ENCODE results near the gene XCL2. TPM values are rescaled to one million over a fixed set of nuclear protein-coding genes. Genes with fewer than 3 reads are reported as not detected.

XCL2 gene
- total RNA-seq, 1 experiment from 2014 or later = not detected

DNA sequence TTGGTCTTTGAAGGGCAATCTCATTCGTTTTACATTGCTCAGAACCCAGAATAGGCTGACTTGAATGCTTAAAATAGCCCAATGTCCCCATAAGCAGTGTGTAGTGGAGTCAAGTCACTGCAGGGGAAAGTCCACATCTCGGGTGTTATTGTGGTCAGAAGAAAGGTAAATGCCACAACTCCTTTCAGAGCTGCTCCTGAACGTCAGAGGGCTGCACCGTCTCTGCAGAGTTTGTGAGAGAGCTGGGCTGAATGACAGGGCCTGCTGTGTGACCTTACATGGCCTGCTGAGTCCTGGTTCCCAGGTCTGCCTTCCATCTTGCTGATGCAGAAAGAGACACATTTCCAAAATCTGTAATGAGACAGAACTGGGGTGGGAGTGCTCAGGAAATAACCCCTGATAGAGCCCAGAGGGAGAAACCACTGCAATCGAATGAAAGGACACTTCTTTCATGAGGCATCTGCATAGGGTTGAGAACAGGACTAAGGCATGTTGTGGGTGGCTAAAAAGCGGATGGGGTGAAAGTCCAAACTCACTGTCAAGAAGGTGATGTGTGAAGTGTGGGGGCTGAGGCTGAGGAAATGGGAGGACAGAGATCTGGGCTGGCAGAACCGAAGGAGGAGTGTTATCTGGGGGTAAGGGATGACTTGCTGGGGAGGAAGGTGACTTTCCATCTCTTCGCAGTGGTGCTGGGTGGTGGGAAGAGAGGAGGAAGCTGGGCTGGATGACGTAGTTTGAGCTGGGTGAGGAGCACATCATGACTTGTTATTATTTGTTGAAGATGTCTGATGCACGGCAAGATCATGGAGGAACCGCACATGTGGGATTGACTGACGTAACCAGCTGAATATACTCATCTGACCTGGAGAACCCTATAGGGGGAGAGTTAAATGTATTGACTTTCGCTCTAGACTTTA, 33.7 kb downstream of the XCL2 start:
- H3K9me3 Mint-ChIP-seq = no peaks in the 10 kb centered on the region
- TF ChIP-seq, protein P1, sequence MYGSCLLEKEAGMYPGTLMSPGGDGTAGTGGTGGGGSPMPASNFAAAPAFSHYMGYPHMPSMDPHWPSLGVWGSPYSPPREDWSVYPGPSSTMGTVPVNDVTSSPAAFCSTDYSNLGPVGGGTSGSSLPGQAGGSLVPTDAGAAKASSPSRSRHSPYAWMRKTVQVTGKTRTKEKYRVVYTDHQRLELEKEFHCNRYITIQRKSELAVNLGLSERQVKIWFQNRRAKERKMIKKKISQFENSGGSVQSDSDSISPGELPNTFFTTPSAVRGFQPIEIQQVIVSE (CRISPR knock-in tag; IDR thresholded peaks at IDR 0.05; ENCODE audit: borderline replicate concordance) = no peak
- TF ChIP-seq ATF1 (CRISPR knock-in tag; IDR thresholded peaks at IDR 0.05) (no peak), GABPB1 (CRISPR knock-in tag; IDR thresholded peaks at IDR 0.05) (no peak)
- TF ChIP-seq, protein P2, sequence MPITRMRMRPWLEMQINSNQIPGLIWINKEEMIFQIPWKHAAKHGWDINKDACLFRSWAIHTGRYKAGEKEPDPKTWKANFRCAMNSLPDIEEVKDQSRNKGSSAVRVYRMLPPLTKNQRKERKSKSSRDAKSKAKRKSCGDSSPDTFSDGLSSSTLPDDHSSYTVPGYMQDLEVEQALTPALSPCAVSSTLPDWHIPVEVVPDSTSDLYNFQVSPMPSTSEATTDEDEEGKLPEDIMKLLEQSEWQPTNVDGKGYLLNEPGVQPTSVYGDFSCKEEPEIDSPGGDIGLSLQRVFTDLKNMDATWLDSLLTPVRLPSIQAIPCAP (CRISPR knock-in tag; IDR thresholded peaks at IDR 0.05) = no peak
- H3K36me3 Mint-ChIP-seq = no peaks in the 10 kb centered on the region
- no peak overlapping the region for H3K27ac Mint-ChIP-seq
- H3K27me3 Mint-ChIP-seq (ENCODE audit: low read depth) = no peaks in the 10 kb centered on the region
- DNase-seq (ENCODE audit: low spot score) (no peak), ATAC-seq (no peak)
- H3K4me1 Mint-ChIP-seq = peaks cover 13% of the 10 kb centered on the region
- H3K4me3 Mint-ChIP-seq = no peak overlapping the region
- ChIA-PET POLR2A (no interaction called here), CTCF (no interaction called here)

DNA sequence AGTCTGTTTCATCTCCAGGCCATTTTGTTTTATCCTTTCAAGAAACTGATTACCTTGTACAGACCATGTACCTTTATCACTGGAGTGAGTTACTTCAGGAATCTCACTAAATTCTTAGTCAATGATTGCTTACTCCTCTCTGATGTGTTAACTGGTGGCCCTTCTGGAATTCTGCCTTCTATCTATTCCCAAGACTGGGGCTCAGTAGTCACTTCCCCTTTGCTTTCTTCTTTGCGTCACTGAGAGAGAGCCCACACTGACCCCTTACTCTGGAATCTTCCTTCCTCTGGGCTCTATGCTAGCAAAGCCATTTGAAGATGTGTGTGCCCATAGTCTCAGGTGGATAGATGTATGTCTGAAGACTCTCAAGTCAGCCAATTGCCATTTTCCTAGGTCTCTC, 34.6 kb downstream of the XCL2 start:
- Mint-ChIP-seq H3K27ac (no peak overlapping the region), H3K9me3 (no peaks in the 10 kb centered on the region), H3K27me3 (ENCODE audit: low read depth) (no peaks in the 10 kb centered on the region), H3K4me1 (peaks cover 12% of the 10 kb centered on the region), H3K36me3 (no peaks in the 10 kb centered on the region), H3K4me3 (no peak overlapping the region)
- TF ChIP-seq ETV6 (CRISPR knock-in tag; IDR thresholded peaks at IDR 0.05) (no peak), RORB (CRISPR knock-in tag; IDR thresholded peaks at IDR 0.05) (no peak), TEAD1 (CRISPR knock-in tag; IDR thresholded peaks at IDR 0.05) (no peak), ZBTB21 (CRISPR knock-in tag; IDR thresholded peaks at IDR 0.05; ENCODE audit: borderline replicate concordance) (no peak)
- TF ChIP-seq, protein P3, sequence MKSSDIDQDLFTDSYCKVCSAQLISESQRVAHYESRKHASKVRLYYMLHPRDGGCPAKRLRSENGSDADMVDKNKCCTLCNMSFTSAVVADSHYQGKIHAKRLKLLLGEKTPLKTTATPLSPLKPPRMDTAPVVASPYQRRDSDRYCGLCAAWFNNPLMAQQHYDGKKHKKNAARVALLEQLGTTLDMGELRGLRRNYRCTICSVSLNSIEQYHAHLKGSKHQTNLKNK (CRISPR knock-in tag; IDR thresholded peaks at IDR 0.05) = no peak
- TF ChIP-seq, protein P4, sequence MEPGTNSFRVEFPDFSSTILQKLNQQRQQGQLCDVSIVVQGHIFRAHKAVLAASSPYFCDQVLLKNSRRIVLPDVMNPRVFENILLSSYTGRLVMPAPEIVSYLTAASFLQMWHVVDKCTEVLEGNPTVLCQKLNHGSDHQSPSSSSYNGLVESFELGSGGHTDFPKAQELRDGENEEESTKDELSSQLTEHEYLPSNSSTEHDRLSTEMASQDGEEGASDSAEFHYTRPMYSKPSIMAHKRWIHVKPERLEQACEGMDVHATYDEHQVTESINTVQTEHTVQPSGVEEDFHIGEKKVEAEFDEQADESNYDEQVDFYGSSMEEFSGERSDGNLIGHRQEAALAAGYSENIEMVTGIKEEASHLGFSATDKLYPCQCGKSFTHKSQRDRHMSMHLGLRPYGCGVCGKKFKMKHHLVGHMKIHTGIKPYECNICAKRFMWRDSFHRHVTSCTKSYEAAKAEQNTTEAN (CRISPR knock-in tag; IDR thresholded peaks at IDR 0.05) = no peak
- TF ChIP-seq, protein P5, sequence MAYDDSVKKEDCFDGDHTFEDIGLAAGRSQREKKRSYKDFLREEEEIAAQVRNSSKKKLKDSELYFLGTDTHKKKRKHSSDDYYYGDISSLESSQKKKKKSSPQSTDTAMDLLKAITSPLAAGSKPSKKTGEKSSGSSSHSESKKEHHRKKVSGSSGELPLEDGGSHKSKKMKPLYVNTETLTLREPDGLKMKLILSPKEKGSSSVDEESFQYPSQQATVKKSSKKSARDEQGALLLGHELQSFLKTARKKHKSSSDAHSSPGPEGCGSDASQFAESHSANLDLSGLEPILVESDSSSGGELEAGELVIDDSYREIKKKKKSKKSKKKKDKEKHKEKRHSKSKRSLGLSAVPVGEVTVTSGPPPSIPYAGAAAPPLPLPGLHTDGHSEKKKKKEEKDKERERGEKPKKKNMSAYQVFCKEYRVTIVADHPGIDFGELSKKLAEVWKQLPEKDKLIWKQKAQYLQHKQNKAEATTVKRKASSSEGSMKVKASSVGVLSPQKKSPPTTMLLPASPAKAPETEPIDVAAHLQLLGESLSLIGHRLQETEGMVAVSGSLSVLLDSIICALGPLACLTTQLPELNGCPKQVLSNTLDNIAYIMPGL (CRISPR knock-in tag; IDR thresholded peaks at IDR 0.05) = no peak
- TF ChIP-seq, protein P6, sequence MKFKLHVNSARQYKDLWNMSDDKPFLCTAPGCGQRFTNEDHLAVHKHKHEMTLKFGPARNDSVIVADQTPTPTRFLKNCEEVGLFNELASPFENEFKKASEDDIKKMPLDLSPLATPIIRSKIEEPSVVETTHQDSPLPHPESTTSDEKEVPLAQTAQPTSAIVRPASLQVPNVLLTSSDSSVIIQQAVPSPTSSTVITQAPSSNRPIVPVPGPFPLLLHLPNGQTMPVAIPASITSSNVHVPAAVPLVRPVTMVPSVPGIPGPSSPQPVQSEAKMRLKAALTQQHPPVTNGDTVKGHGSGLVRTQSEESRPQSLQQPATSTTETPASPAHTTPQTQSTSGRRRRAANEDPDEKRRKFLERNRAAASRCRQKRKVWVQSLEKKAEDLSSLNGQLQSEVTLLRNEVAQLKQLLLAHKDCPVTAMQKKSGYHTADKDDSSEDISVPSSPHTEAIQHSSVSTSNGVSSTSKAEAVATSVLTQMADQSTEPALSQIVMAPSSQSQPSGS (CRISPR knock-in tag; IDR thresholded peaks at IDR 0.05; ENCODE audit: borderline replicate concordance, low read depth) = no peak
- ChIA-PET CTCF (no interaction called here), POLR2A (no interaction called here)
- DNase-seq (ENCODE audit: low spot score) (no peak), ATAC-seq (no peak)

DNA sequence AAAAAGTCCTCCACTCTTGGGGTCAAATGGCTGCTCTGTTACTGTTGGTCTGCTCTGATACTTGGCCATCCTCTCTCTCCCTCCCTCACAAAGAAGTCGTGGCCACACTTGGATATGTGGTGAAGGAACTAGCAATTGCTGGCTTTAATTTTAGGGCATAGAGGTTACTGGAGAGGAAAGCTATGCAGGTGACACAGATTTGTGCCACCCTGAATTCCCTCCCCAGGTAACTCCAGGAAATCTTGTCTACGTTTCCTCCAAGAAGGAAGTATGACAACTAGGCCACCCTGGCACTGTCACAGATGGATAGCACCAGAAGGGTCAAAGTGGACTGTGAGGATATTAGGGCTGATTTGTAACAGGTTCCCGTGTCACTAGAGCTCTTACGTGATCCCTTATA, 36.0 kb downstream of the XCL2 start:
- H3K9me3 Mint-ChIP-seq = no peaks in the 10 kb centered on the region
- no peak overlapping the region for H3K27ac Mint-ChIP-seq
- no peaks in the 10 kb centered on the region for H3K36me3 Mint-ChIP-seq
- POLR2A ChIA-PET = no interaction called here
- H3K27me3 Mint-ChIP-seq (ENCODE audit: low read depth) = no peaks in the 10 kb centered on the region
- no peak for DNase-seq (ENCODE audit: low spot score)
- no peak for ATAC-seq
- CTCF ChIA-PET = no interaction called here
- no peak overlapping the region for H3K4me3 Mint-ChIP-seq
- H3K4me1 Mint-ChIP-seq = no peaks in the 10 kb centered on the region
- TF ChIP-seq ZBTB21 (CRISPR knock-in tag; IDR thresholded peaks at IDR 0.05; ENCODE audit: borderline replicate concordance) = no peak
- no peak for TF ChIP-seq ZNF263 (CRISPR knock-in tag; IDR thresholded peaks at IDR 0.05; ENCODE audit: low read depth)
- no peak for TF ChIP-seq PRRX2 (CRISPR knock-in tag; IDR thresholded peaks at IDR 0.05)
- no peak for TF ChIP-seq OVOL2 (CRISPR knock-in tag; IDR thresholded peaks at IDR 0.05; ENCODE audit: borderline replicate concordance)
- TF ChIP-seq RORB (CRISPR knock-in tag; IDR thresholded peaks at IDR 0.05) = no peak
- TF ChIP-seq, protein P7, sequence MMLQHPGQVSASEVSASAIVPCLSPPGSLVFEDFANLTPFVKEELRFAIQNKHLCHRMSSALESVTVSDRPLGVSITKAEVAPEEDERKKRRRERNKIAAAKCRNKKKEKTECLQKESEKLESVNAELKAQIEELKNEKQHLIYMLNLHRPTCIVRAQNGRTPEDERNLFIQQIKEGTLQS (CRISPR knock-in tag; conservative IDR thresholded peaks at IDR 0.05) = no peak
- TF ChIP-seq, protein P8, sequence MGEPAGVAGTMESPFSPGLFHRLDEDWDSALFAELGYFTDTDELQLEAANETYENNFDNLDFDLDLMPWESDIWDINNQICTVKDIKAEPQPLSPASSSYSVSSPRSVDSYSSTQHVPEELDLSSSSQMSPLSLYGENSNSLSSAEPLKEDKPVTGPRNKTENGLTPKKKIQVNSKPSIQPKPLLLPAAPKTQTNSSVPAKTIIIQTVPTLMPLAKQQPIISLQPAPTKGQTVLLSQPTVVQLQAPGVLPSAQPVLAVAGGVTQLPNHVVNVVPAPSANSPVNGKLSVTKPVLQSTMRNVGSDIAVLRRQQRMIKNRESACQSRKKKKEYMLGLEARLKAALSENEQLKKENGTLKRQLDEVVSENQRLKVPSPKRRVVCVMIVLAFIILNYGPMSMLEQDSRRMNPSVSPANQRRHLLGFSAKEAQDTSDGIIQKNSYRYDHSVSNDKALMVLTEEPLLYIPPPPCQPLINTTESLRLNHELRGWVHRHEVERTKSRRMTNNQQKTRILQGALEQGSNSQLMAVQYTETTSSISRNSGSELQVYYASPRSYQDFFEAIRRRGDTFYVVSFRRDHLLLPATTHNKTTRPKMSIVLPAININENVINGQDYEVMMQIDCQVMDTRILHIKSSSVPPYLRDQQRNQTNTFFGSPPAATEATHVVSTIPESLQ (CRISPR knock-in tag; IDR thresholded peaks at IDR 0.05) = no peak
- no peak for TF ChIP-seq NFATC4 (CRISPR knock-in tag; IDR thresholded peaks at IDR 0.05)
- no peak for TF ChIP-seq ESRRA (CRISPR knock-in tag; IDR thresholded peaks at IDR 0.05; ENCODE audit: borderline replicate concordance)
- TF ChIP-seq TCF7 (CRISPR knock-in tag; IDR thresholded peaks at IDR 0.05; ENCODE audit: low read depth) = no peak
- no peak for TF ChIP-seq KAT7 (CRISPR knock-in tag; IDR thresholded peaks at IDR 0.05; ENCODE audit: borderline replicate concordance)
- TF ChIP-seq, protein P9, sequence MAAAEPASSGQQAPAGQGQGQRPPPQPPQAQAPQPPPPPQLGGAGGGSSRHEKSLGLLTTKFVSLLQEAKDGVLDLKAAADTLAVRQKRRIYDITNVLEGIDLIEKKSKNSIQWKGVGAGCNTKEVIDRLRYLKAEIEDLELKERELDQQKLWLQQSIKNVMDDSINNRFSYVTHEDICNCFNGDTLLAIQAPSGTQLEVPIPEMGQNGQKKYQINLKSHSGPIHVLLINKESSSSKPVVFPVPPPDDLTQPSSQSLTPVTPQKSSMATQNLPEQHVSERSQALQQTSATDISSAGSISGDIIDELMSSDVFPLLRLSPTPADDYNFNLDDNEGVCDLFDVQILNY (CRISPR knock-in tag; IDR thresholded peaks at IDR 0.05) = no peak
